Prostate gland (tissue), 2 donors: ENCODE data around the gene UCK2.

Experiments
- POLR2A ChIP-seq: fragments of 450-650 bp; IDR thresholded peaks from one replicate; pipeline ENCODE4 v1.6.1; 2016; ENCODE audit warnings: antibody characterized with exemption, mild to moderate bottlenecking
- POLR2AphosphoS5 ChIP-seq: sonication (generic); formaldehyde crosslinking; IDR thresholded peaks from one replicate; pipeline ENCODE4 v1.6.1; 2017; ENCODE audit warnings: antibody characterized with exemption
- TF ChIP-seq, protein P1 (sequence below), 4 experiments: fragments of 200-600 bp in 2 of 4; fragments of 450-650 bp in 2 of 4; sonication (generic) in 2 of 4; IDR thresholded peaks; 1 replicate in 3 of 4; 2 replicates in 1 of 4; pipeline ENCODE4 v1.5.1; 2016 to 2019; ENCODE audit warnings: antibody characterized with exemption in 4 of 4, mild to moderate bottlenecking in 2 of 4, moderate library complexity in 2 of 4

DNA sequence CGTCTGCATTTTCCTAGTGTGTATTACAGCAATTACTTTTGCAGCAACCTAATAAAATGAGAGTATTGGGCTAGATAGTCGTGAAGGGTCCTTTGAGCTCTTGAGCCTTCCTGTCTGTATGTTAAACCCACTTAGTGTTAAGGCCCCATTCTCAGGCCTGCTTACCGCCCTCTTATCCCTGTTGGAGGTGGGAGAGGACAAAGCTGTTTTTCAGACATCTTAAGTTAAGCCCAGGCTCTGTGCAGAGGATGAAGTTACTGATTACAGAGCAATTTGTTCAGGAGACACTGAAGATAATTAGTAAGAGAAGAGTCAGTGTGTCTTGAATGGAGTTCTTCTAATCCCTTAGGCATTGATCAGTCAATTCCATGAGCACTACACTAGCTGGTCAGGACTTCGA, 114.6 kb downstream of the UCK2 start:
- TF ChIP-seq, protein P1, sequence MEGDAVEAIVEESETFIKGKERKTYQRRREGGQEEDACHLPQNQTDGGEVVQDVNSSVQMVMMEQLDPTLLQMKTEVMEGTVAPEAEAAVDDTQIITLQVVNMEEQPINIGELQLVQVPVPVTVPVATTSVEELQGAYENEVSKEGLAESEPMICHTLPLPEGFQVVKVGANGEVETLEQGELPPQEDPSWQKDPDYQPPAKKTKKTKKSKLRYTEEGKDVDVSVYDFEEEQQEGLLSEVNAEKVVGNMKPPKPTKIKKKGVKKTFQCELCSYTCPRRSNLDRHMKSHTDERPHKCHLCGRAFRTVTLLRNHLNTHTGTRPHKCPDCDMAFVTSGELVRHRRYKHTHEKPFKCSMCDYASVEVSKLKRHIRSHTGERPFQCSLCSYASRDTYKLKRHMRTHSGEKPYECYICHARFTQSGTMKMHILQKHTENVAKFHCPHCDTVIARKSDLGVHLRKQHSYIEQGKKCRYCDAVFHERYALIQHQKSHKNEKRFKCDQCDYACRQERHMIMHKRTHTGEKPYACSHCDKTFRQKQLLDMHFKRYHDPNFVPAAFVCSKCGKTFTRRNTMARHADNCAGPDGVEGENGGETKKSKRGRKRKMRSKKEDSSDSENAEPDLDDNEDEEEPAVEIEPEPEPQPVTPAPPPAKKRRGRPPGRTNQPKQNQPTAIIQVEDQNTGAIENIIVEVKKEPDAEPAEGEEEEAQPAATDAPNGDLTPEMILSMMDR (IDR thresholded peaks at IDR 0.05) = no peak
- TF ChIP-seq POLR2A = no peak
- TF ChIP-seq POLR2AphosphoS5 = no peak
